HepG2 (cell line): ENCODE measurements around the gene OFD1.

ENCODE experiments used
- EZH2 ChIP-seq: conservative IDR thresholded peaks from 2 replicates; pipeline ENCODE4 v1.6.1; 2012; ENCODE audit warnings: mild to moderate bottlenecking, low read depth, low read length, moderate library complexity
- FOXM1 ChIP-seq: sonication (generic); formaldehyde crosslinking; IDR thresholded peaks from 2 replicates; pipeline ENCODE4 v1.5.0; 2020; ENCODE audit warnings: missing genetic modification reagents
- KAT2B ChIP-seq: fragments of 150-350 bp; IDR thresholded peaks from 2 replicates; pipeline ENCODE4 v1.6.1; 2014; ENCODE audit warnings: low read depth, low read length, borderline replicate concordance
- POLR2A ChIP-seq, 2 experiments: IDR thresholded peaks; 2 replicates each; pipeline ENCODE4 v1.6.1; 2011; ENCODE audit warnings: low read depth in 2 of 2, low read length in 2 of 2, mild to moderate bottlenecking in 1 of 2, moderate library complexity in 1 of 2; ENCODE audit not compliant: insufficient read depth in 1 of 2
- SMC3 ChIP-seq: IDR thresholded peaks from 2 replicates; pipeline ENCODE4 v1.6.1; 2011; ENCODE audit warnings: low read length, improper control_type of control experiment
- TGIF2 ChIP-seq: IDR thresholded peaks from 2 replicates; pipeline ENCODE4 v1.6.1; 2016; ENCODE audit warnings: control low read depth, missing compliant biosample characterization
- U2AF2 ChIP-seq: fragments of 200-400 bp; formaldehyde crosslinking; IDR thresholded peaks from 2 replicates; pipeline ENCODE4 v1.6.1; 2017; ENCODE audit warnings: low read depth, mild to moderate bottlenecking, low read length
- ZNF263 ChIP-seq: sonication (generic); formaldehyde crosslinking; IDR thresholded peaks from 2 replicates; pipeline ENCODE4 v1.4.0; 2020; ENCODE audit warnings: missing genetic modification reagents
- ZNF607 ChIP-seq: sonication (generic); formaldehyde crosslinking; IDR thresholded peaks from 2 replicates; pipeline ENCODE4 v1.5.1; 2020; ENCODE audit warnings: missing genetic modification reagents, mild to moderate bottlenecking, borderline replicate concordance

GRCh38 chrX:13716455-13716854 is 18.1 kb upstream of the OFD1 start:
- TF ChIP-seq SMC3 (no peak), U2AF2 (no peak), FOXM1 (no peak), KAT2B (no peak), TGIF2 (CRISPR knock-in tag) (no peak), EZH2 (no peak), POLR2A (IDR thresholded peaks at IDR 0.05; ENCODE audit: insufficient read depth in 1 of 2, low read depth in 2 of 2, low read length in 2 of 2) (no peak), ZNF607 (no peak), ZNF263 (CRISPR knock-in tag) (no peak)
